Natural killer cell (primary cell): ENCODE data around the gene SLC12A7. TPM values are rescaled to one million over a fixed set of nuclear protein-coding genes. Genes with fewer than 3 reads are reported as not detected.

Source experiments
- ATAC-seq, 3 donors: fragments of 150-1000 bp in 2 of 3; fragments of 200-7000 bp in 1 of 3; cut with Tn5 transposase; 1 replicate in 1 of 3; 2 replicates in 2 of 3; pipeline ENCODE4 v1.10.0; 2021; ENCODE audit warnings: mild to moderate bottlenecking in 2 of 3, moderate library complexity in 2 of 3
- DNase-seq, 2 donors: peaks; one replicate each; pipeline versions ENCODE4 v3.0.0 to v3.0.0-alpha.2; 2013 to 2021; ENCODE audit warnings: mixed read lengths in 1 of 2
- H3K27ac ChIP-seq: one replicate; pipeline ENCODE4 v1.5.1; 2013; ENCODE audit warnings: mild to moderate bottlenecking, low read length
- H3K27me3 ChIP-seq: one replicate; pipeline ENCODE4 v1.6.1; 2013; ENCODE audit warnings: low read length; ENCODE audit not compliant: control insufficient read depth, insufficient read depth
- H3K36me3 ChIP-seq: one replicate; pipeline ENCODE4 v1.6.1; 2013; ENCODE audit warnings: low read length; ENCODE audit not compliant: control insufficient read depth, insufficient read depth
- H3K4me1 ChIP-seq: one replicate; pipeline ENCODE4 v1.6.1; 2013; ENCODE audit warnings: low read length; ENCODE audit not compliant: control insufficient read depth, insufficient read depth
- H3K4me3 ChIP-seq: one replicate; pipeline ENCODE4 v1.5.1; 2013; ENCODE audit warnings: low read length
- H3K9me3 ChIP-seq: one replicate; pipeline ENCODE4 v1.6.1; 2013; ENCODE audit warnings: low read length; ENCODE audit not compliant: control insufficient read depth, insufficient read depth
- H3K27ac Mint-ChIP-seq, 2 donors: one replicate each; pipeline ENCODE4 v1.8.0; 2022; ENCODE audit warnings: mild to moderate bottlenecking in 2 of 2, mixed read lengths in 2 of 2, moderate library complexity in 1 of 2
- H3K27me3 Mint-ChIP-seq, 2 donors: one replicate each; pipeline ENCODE4 v1.8.0; 2022; ENCODE audit warnings: low read depth in 2 of 2, mixed read lengths in 2 of 2
- H3K36me3 Mint-ChIP-seq: one replicate; pipeline ENCODE4 v1.8.0; 2022; ENCODE audit warnings: mixed read lengths
- H3K4me1 Mint-ChIP-seq, 2 donors: one replicate each; pipeline ENCODE4 v1.8.0; 2022; ENCODE audit warnings: mixed read lengths in 2 of 2
- H3K4me3 Mint-ChIP-seq: one replicate; pipeline ENCODE4 v1.8.0; 2022; ENCODE audit warnings: mild to moderate bottlenecking, moderate library complexity, mixed read lengths
- H3K9me3 Mint-ChIP-seq, 2 donors: one replicate each; pipeline ENCODE4 v1.8.0; 2022; ENCODE audit warnings: mixed read lengths in 2 of 2
- CTCF ChIP-seq: fragments of 200-600 bp; IDR thresholded peaks from one replicate; pipeline ENCODE4 v1.8.0; 2022; ENCODE audit warnings: antibody characterized with exemption
- WGBS: methylation state at CpG from one replicate; pipeline ENCODE4 v1.1.7; 2013; ENCODE audit warnings: missing lambda C conversion rate; ENCODE audit not compliant: insufficient coverage; 5-methylcytosine and 5-hydroxymethylcytosine counted together
- intact Hi-C: fragments of 100-400 bp; cut with micrococcal nuclease; formaldehyde crosslinking; loops from one replicate; pipeline ENCODE4 v1.14.2; 2022
- total RNA-seq, 4 donors: library from RNA; stranded (reverse); fragments of 120-200 nt in 1 of 4; gene quantifications; one replicate each; pipeline versions ENCODE4 v1.2.3 to v1.2.4, GENCODE V29; 2013 to 2022

Gene SLC12A7
- total RNA-seq, 3 donors from 2014 or later (not counting 1 experiment from before 2014, with no cell fraction given), result 53.2 to 92.5 (median 81.3) TPM

- TF ChIP-seq CTCF, result no peak
- intact Hi-C loops, result no loop called here
- H3K36me3 ChIP-seq, result no peaks in the 10 kb centered on the region
- ATAC-seq (no peak), DNase-seq (no peak)
- no peaks in the 10 kb centered on the region for H3K9me3 ChIP-seq
- Mint-ChIP-seq H3K9me3 (no peaks in the 10 kb centered on the region), H3K27ac (no peak overlapping the region), H3K36me3 (no peaks in the 10 kb centered on the region), H3K4me3 (no peak overlapping the region), H3K27me3 (no peaks in the 10 kb centered on the region), H3K4me1 (no peaks in the 10 kb centered on the region)
- WGBS, result 93% methylated on average over 45 of the region's 46 CpGs
- no peak overlapping the region for H3K4me3 ChIP-seq
- H3K4me1 ChIP-seq, result no peaks in the 10 kb centered on the region
- H3K27ac ChIP-seq, result no peak overlapping the region
- H3K27me3 ChIP-seq, result no peaks in the 10 kb centered on the region
Measured at GRCh38 chr5:1073239-1074102, 38.4 kb downstream of the SLC12A7 start.

GRCh38 chr5:1069720-1070088 is 42.2 kb downstream of the SLC12A7 start:
- Mint-ChIP-seq H3K27ac (no peak overlapping the region), H3K27me3 (no peaks in the 10 kb centered on the region), H3K36me3 (no peaks in the 10 kb centered on the region), H3K9me3 (no peaks in the 10 kb centered on the region), H3K4me1 (no peaks in the 10 kb centered on the region), H3K4me3 (no peak overlapping the region)
- H3K27me3 ChIP-seq, result no peaks in the 10 kb centered on the region
- DNase-seq (no peak), ATAC-seq (no peak)
- H3K27ac ChIP-seq, result no peak overlapping the region
- H3K9me3 ChIP-seq, result no peaks in the 10 kb centered on the region
- TF ChIP-seq CTCF, result no peak
- H3K4me1 ChIP-seq, result no peaks in the 10 kb centered on the region
- no peaks in the 10 kb centered on the region for H3K36me3 ChIP-seq
- no peak overlapping the region for H3K4me3 ChIP-seq
- intact Hi-C loops, result no loop called here
- 93% methylated on average over 11 of the region's 15 CpGs for WGBS

- H3K27ac ChIP-seq, result no peak overlapping the region
- ATAC-seq, result no peak
- no peak for TF ChIP-seq CTCF
- no peaks in the 10 kb centered on the region for H3K27me3 ChIP-seq
- H3K4me1 ChIP-seq, result no peaks in the 10 kb centered on the region
- Mint-ChIP-seq H3K9me3 (no peaks in the 10 kb centered on the region), H3K36me3 (no peaks in the 10 kb centered on the region), H3K4me1 (no peaks in the 10 kb centered on the region), H3K27me3 (no peaks in the 10 kb centered on the region), H3K27ac (no peak overlapping the region), H3K4me3 (no peak overlapping the region)
- H3K9me3 ChIP-seq, result no peaks in the 10 kb centered on the region
- intact Hi-C loops, result no loop called here
- H3K4me3 ChIP-seq, result no peak overlapping the region
- WGBS, result 94% methylated on average over 31 of the region's 33 CpGs
- no peaks in the 10 kb centered on the region for H3K36me3 ChIP-seq
- no peak for DNase-seq
Measured at GRCh38 chr5:1068895-1069719, 42.8 kb downstream of the SLC12A7 start.
